Activated T-cell treated with anti-CD3 and anti-CD28 coated beads, Interleukin-2, amount 50 U/mL, for 24 hours (primary cell): Measurements from ENCODE around the gene UPF2.

Experiments
- DNase-seq: peaks from one replicate; pipeline ENCODE4 v3.0.0-alpha.2; 2020
- H3K27ac Mint-ChIP-seq: 2 replicates; pipeline ENCODE4 v1.8.0; 2020; ENCODE audit warnings: mild to moderate bottlenecking, mixed read lengths
- H3K27me3 Mint-ChIP-seq: 2 replicates; pipeline ENCODE4 v1.8.0; 2020; ENCODE audit warnings: mixed read lengths
- H3K36me3 Mint-ChIP-seq: 2 replicates; pipeline ENCODE4 v1.8.0; 2020; ENCODE audit warnings: low read depth, mixed read lengths
- H3K4me1 Mint-ChIP-seq: 2 replicates; pipeline ENCODE4 v1.8.0; 2020; ENCODE audit warnings: low read depth, mixed read lengths
- H3K4me3 Mint-ChIP-seq: 2 replicates; pipeline ENCODE4 v1.8.0; 2020; ENCODE audit warnings: mild to moderate bottlenecking, moderate library complexity, mixed read lengths
- H3K9me3 Mint-ChIP-seq: 2 replicates; pipeline ENCODE4 v1.8.0; 2020; ENCODE audit warnings: mixed read lengths

The UPF2 gene

DNA sequence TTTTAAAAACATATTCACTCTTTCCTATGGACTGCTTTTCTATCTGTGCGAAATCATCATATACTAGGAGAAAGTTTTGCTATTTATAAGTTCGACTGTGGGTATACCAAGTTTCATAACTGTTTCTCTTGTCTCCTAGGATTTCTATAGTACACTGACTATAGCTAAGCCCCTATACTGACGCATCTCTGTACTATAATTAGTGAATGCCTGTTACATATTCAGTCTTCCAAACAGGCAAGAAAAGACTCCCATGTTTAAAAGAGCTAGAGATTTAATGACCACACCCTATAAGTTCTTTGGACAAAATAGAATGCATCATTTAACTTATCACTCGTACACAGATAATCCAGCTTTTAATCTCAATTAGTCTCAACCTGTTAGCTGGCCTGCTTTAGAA, 80.8 kb downstream of the UPF2 start:
- Mint-ChIP-seq H3K27ac (no peak overlapping the region), H3K4me1 (no peaks in the 10 kb centered on the region), H3K27me3 (no peaks in the 10 kb centered on the region), H3K36me3 (peaks cover 88% of the 10 kb centered on the region), H3K4me3 (no peak overlapping the region), H3K9me3 (peaks cover 2% of the 10 kb centered on the region)
- DNase-seq: no peak

DNA sequence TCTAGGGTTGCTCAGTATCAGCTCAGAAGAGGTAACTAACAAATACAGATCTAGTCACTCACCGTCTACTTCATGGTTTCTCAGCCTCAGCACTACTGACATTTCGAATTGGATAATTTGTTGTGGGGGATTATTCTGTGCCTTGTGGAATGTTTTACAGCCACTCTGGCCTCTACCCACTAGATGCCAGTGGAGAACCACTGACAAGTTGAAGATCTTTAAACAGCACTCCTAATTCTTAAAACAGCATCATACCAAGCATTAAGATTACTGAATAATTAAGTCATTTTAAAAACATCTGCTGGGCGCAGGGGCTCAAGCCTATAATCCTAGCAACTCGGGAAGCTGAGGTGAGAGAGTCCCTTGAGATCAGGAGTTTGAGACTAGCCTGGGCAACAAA, 82.6 kb downstream of the UPF2 start:
- no peak for DNase-seq
- Mint-ChIP-seq H3K27me3 (no peaks in the 10 kb centered on the region), H3K36me3 (peaks cover 92% of the 10 kb centered on the region), H3K27ac (no peak overlapping the region), H3K4me3 (no peak overlapping the region), H3K9me3 (no peaks in the 10 kb centered on the region), H3K4me1 (no peaks in the 10 kb centered on the region)

DNA sequence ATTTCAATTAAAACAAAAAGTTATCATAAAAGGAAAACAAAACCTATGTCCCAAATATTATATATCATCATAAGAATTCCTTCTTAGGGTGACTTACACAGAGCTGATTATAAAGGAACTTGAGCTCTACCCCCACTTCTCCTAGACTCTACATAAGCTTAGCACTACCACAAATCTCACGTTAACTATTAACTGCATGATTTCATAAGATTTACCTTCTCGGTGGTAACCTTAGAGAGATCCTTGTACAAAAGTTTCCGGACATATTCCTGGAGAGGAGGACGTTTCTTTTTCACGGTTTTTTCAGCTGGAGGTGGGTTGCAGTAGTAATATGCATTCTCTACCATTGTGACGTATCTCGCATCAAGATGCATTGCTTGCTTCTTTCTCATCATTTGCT, 83.7 kb downstream of the UPF2 start:
- Mint-ChIP-seq H3K27me3 (no peaks in the 10 kb centered on the region), H3K27ac (no peak overlapping the region), H3K36me3 (peaks cover 88% of the 10 kb centered on the region), H3K9me3 (no peaks in the 10 kb centered on the region), H3K4me1 (no peaks in the 10 kb centered on the region), H3K4me3 (no peak overlapping the region)
- no peak for DNase-seq

DNA sequence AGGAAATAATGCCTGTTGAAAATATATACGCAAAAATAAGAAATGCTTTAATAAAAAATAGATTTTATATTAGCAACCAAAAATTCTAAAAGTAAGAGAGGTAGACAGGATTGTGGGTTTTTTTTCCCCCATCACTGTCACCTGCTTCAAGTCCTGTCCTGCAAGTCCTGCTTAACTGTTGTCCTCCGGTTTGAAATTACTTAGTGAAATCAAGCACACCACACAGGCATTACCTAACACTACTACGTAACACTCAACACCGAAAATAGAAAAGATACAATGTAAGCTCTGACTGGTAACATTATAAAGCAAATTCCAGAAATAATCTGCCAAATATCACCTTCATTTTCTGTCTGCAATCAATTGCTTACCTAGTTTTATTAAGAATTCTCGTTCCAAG, 90.9 kb downstream of the UPF2 start:
- peaks cover 85% of the 10 kb centered on the region for H3K36me3 Mint-ChIP-seq
- H3K4me1 Mint-ChIP-seq: peaks cover 5% of the 10 kb centered on the region
- no peak for DNase-seq
- no peak overlapping the region for H3K4me3 Mint-ChIP-seq
- H3K27ac Mint-ChIP-seq: no peak overlapping the region
- no peaks in the 10 kb centered on the region for H3K27me3 Mint-ChIP-seq
- H3K9me3 Mint-ChIP-seq: no peaks in the 10 kb centered on the region

DNA sequence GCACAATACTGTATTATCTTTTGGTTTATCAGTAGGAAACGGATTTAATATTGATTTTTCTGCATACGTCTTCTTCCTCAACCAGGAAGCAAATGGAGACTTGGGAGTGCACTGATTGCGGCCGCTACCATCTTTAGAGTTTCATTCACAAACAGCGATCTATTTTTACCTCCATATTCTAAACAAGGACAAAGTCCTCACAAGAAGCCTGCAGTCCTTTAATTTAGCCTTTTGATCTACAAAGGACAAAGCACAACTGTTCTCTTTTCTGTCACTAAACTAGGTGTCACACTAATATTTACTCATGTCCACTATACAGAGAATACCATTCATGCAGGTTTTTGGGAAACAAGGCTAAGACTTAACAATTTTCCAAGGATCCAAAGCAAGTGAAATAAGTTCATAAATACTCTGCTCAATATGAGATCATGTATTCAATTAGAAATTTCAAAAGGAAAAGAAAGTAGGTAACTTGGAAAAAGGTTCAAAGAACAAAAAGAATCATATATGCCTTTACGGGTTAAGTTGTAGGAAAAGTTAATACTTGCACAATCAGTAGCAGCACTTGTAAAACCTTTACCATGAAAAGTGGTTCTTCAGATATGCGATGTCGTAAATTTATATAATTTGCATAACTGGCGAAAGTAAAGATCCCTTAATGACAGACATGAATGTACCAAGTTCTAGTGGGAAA, 92.1 kb downstream of the UPF2 start:
- H3K4me1 Mint-ChIP-seq: peaks cover 8% of the 10 kb centered on the region
- H3K27me3 Mint-ChIP-seq: no peaks in the 10 kb centered on the region
- no peaks in the 10 kb centered on the region for H3K9me3 Mint-ChIP-seq
- H3K27ac Mint-ChIP-seq: no peak overlapping the region
- no peak for DNase-seq
- no peak overlapping the region for H3K4me3 Mint-ChIP-seq
- peaks cover 78% of the 10 kb centered on the region for H3K36me3 Mint-ChIP-seq

DNA sequence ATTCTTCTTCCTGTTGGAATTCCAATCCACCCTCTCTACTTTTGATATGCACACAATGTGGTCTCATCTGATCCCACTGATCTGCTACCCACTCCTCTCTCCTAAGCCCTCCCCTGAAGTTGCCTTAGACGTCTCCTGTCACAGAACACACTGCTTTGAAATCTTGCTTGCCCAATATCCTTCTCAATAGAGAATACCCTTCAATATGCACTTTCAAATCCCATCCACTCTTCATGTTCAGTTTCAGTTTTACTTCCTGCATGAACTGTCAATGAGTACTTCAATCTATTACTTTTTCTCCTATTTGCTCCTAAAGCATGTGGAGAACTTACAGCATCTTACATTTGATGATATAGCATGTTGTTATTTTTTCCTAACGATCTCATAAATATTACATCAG, 93.5 kb downstream of the UPF2 start:
- Mint-ChIP-seq H3K4me3 (no peak overlapping the region), H3K9me3 (no peaks in the 10 kb centered on the region), H3K4me1 (peaks cover 8% of the 10 kb centered on the region), H3K27ac (peak overlapping the region; percentile 10), H3K27me3 (no peaks in the 10 kb centered on the region), H3K36me3 (peaks cover 79% of the 10 kb centered on the region)
- no peak for DNase-seq

DNA sequence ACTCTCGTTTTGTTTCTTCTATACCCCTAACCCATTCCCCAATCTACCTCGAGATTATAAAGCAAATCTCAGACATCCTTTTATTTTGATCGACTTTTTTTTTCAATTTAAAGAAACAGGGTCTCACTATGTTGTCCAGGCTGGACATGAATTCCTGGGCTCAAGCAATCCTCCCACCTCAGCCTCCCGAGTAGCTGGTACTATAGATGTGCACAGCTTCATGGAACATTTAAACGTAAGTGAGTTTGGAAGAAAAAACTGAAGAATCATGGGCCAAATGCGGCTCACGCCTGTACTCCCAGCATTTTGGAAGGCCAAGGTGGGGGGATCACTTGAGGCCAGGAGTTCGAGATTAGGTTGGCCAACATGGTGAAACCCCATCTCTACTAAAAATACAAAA, 96.0 kb downstream of the UPF2 start:
- H3K9me3 Mint-ChIP-seq: no peaks in the 10 kb centered on the region
- DNase-seq: no peak
- H3K4me3 Mint-ChIP-seq: no peak overlapping the region
- H3K27ac Mint-ChIP-seq: no peak overlapping the region
- H3K36me3 Mint-ChIP-seq: peaks cover 72% of the 10 kb centered on the region
- no peaks in the 10 kb centered on the region for H3K27me3 Mint-ChIP-seq
- H3K4me1 Mint-ChIP-seq: peaks cover 8% of the 10 kb centered on the region

DNA sequence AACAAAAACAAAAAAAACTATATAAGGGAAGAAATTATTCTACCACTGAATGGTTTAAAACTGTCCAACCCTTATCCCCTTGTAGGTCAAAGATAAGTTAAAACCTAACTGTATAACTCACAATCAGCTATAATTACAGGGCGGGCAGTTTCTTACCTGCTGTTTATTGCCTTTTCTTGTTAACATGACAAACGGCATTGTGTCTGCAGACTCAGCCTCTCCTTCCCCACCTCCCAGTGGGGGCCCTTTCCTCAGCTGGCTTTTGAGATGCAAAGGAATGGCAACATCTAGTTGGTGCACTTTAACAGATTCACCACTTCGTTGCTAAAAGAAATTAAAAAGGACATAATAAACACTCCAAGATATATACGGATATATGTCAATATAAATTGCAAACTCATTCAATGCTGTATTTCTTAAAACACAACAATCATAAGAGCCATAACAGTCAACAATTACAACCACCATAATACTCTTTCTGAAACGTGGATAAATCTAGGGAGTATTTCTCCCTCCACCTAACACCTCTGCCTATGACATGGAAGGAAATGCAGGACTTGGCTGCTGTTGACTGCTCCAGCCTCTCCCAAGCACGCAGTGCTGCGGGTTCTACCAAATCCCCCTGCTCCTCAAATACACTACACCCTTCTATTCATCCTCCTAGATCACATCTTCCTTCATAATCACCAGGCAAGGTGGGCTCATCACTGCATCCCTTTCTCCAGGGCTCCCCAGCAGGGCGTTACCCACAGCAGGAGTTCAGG, 106.0 kb downstream of the UPF2 start:
- H3K9me3 Mint-ChIP-seq: no peaks in the 10 kb centered on the region
- DNase-seq: no peak
- no peak overlapping the region for H3K27ac Mint-ChIP-seq
- H3K36me3 Mint-ChIP-seq: peaks cover 62% of the 10 kb centered on the region
- H3K27me3 Mint-ChIP-seq: no peaks in the 10 kb centered on the region
- H3K4me3 Mint-ChIP-seq: no peak overlapping the region
- no peaks in the 10 kb centered on the region for H3K4me1 Mint-ChIP-seq

DNA sequence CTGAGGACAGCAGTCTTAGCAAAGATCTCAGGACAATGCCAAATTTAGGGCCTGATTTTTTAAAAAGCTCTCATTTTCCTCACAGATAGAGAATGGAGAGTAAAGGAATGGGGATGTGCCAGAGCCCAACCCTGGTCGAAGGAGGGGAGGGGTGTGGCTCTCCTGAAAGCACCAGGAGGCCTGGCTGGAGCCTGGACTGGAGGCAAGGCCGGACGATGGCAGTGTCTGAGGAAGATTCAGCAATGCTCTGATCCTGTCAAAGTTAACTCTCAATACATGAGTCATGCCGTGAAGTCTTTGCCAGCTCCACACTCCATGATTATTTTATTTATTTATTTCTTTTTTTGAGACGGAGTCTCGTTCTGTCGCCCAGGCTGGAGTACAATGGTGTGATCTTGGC, 108.3 kb downstream of the UPF2 start:
- H3K27ac Mint-ChIP-seq: no peak overlapping the region
- no peaks in the 10 kb centered on the region for H3K9me3 Mint-ChIP-seq
- DNase-seq: no peak
- H3K27me3 Mint-ChIP-seq: no peaks in the 10 kb centered on the region
- H3K4me3 Mint-ChIP-seq: no peak overlapping the region
- H3K36me3 Mint-ChIP-seq: peaks cover 84% of the 10 kb centered on the region
- no peaks in the 10 kb centered on the region for H3K4me1 Mint-ChIP-seq

DNA sequence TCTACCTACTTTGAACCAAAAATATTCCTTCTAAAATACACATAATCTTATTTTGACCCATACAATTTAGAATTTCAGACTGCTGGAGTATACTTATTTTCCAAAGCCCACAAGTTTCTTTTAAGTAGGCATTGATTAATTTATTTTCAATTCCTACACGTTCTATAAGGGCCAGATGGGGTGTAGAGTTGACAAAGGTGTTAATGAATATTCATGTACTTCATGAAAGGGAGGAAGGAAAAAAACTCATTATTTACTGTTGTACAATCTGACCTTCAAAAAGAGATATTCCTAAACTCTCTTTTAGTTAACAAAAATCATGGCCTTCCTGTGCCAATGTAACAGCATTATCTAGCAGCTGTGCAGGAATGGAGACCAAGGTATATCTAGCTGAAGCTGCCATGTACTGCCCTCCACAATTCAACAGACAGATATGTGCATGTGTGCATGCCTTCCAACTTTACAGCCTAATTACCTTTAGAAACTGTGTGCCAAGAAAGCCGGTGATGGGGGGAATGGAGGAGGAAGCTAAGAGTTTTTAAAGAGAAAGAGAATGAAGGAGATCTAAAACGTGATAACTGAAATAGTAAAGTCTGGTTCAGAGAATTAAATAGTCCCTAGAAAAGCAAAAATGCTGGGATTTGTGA, 108.9 kb downstream of the UPF2 start:
- H3K27ac Mint-ChIP-seq: peak overlapping the region; percentile 14
- no peak overlapping the region for H3K4me3 Mint-ChIP-seq
- no peaks in the 10 kb centered on the region for H3K4me1 Mint-ChIP-seq
- H3K9me3 Mint-ChIP-seq: no peaks in the 10 kb centered on the region
- DNase-seq: no peak
- no peaks in the 10 kb centered on the region for H3K27me3 Mint-ChIP-seq
- peaks cover 86% of the 10 kb centered on the region for H3K36me3 Mint-ChIP-seq

DNA sequence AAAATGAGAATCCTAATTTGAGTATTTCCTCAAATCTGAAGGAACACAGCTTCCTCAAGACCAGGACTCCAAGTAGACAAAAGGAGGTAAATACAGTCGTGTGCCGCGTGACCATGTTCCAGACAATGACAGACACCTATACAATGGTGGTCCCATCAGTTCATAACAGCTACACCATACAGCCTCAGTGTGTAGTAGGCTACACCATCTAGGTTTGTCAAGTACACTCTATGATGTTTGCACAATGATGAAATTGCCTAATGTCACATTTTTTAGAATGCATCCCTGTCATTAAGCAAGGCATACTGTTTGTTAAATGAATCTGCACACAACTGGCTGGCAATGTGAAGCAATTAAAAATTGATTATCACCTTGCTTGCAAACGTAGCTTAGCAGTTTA, 111.6 kb downstream of the UPF2 start:
- H3K36me3 Mint-ChIP-seq: peaks cover 88% of the 10 kb centered on the region
- no peaks in the 10 kb centered on the region for H3K9me3 Mint-ChIP-seq
- H3K4me1 Mint-ChIP-seq: no peaks in the 10 kb centered on the region
- no peak overlapping the region for H3K4me3 Mint-ChIP-seq
- no peak for DNase-seq
- H3K27me3 Mint-ChIP-seq: no peaks in the 10 kb centered on the region
- H3K27ac Mint-ChIP-seq: no peak overlapping the region

DNA sequence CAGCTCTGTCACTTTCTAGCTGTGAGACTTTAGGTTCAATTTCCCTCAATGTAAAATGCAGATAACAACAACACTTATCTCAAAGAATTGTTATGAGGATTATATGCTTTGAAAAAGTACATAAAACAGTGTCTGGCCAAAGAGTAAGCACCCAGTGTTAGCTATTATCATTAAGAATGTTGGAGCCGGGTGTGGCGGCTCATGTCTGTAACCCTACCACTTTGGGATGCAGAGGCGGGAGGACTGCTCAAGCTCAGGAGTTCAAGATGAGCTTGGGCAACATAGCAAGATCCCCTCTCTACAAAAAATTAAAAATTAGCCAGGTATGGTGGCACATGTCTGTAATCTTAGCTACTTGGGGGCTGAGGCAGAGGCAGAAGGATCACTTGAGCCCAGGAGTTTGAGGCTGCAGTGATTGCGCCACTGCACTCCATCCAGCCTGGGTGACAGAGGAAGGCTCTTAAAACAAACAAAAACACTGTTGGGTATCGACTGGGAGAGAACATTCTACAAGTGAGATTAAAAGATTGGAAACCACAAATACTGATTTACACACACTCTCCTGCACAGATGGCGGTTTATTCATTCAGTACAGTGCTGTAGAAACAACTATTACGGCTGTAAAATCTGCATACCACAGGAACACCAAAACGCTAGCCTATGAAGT, 112.2 kb downstream of the UPF2 start:
- no peak overlapping the region for H3K27ac Mint-ChIP-seq
- no peaks in the 10 kb centered on the region for H3K9me3 Mint-ChIP-seq
- H3K27me3 Mint-ChIP-seq: no peaks in the 10 kb centered on the region
- H3K36me3 Mint-ChIP-seq: peaks cover 88% of the 10 kb centered on the region
- no peak overlapping the region for H3K4me3 Mint-ChIP-seq
- DNase-seq: no peak
- no peaks in the 10 kb centered on the region for H3K4me1 Mint-ChIP-seq

DNA sequence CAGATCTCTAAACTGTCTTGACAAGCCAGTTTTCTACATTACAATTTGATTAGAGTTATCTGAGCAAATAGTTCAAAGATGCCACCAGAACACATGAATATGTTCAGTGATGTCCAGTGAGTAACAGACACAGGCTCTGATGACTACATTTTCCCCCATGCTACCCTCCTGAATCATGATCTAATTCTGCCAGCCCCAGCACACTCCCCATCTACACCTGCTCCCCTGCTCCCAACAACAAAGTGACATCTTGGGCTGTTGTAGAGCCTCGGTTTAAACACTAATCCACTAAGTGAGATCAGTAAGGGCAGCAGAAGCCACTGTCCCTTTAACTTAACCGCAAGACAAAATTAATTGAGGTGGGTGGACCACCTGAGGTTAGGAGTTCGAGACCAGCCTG, 114.9 kb downstream of the UPF2 start:
- Mint-ChIP-seq H3K36me3 (peaks cover 84% of the 10 kb centered on the region), H3K9me3 (no peaks in the 10 kb centered on the region), H3K4me3 (no peak overlapping the region), H3K4me1 (no peaks in the 10 kb centered on the region), H3K27me3 (no peaks in the 10 kb centered on the region), H3K27ac (peak overlapping the region; percentile 22)
- no peak for DNase-seq

DNA sequence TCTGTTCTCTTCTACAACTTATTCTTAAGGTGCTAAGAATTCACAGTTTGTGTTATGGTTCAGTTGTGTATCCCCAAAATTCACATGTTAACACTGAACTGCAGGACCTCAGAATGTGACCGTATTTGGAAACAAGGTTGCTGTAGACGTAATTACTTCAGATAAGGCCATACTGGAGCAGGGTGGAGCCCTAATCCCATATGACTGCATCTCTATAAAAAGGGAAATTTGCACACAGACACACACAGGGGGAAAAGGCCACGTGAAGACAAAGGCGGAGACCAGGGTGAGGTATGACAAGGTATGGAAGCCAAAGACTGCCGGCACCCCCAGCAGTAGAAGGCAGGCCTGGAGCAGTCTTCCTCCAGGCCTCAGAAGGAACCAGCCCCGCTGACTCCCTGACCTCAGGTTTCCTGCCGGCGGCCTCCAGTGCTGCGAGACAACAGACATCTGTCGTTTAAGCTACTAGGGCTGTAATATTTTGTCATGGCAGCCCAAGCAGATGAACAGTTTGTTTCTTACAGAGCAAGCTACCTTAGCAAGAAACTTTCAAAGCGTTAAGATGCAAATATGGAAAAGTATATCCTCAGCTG, 120.7 kb downstream of the UPF2 start:
- H3K36me3 Mint-ChIP-seq: peaks cover 68% of the 10 kb centered on the region
- H3K4me3 Mint-ChIP-seq: no peak overlapping the region
- peak overlapping the region; percentile 42 for H3K27ac Mint-ChIP-seq
- H3K9me3 Mint-ChIP-seq: no peaks in the 10 kb centered on the region
- no peaks in the 10 kb centered on the region for H3K4me1 Mint-ChIP-seq
- no peak for DNase-seq
- no peaks in the 10 kb centered on the region for H3K27me3 Mint-ChIP-seq
